Stomach (tissue), 9 donors: ENCODE results near the gene GRK2. TPM values are rescaled to one million over a fixed set of nuclear protein-coding genes. Genes with fewer than 3 reads are reported as not detected.

Experiments used
- DNase-seq, 2 donors: peaks; one replicate each; pipeline versions ENCODE4 v3.0.0 to v3.0.0-alpha.2; 2013 to 2019
- H3K27ac ChIP-seq, 5 donors: fragments of 200-600 bp in 4 of 5; sonication (generic) in 4 of 5; one replicate each; pipeline ENCODE4 v1.5.1; 2013 to 2019; ENCODE audit warnings: mild to moderate bottlenecking in 1 of 5, moderate library complexity in 1 of 5
- H3K27me3 ChIP-seq, 3 donors: fragments of 200-600 bp; sonication (generic); one replicate each; pipeline ENCODE4 v1.5.1; 2017 to 2019; ENCODE audit warnings: mixed run types in 1 of 3
- H3K36me3 ChIP-seq, 4 donors: fragments of 200-600 bp; sonication (generic); 1 replicate in 3 of 4; 2 replicates in 1 of 4; pipeline ENCODE4 v1.5.1; 2016 to 2019
- H3K4me1 ChIP-seq, 4 donors: fragments of 200-600 bp; sonication (generic); one replicate each; pipeline ENCODE4 v1.5.1; 2016 to 2019
- H3K4me3 ChIP-seq, 4 donors: fragments of 200-600 bp; sonication (generic) in 3 of 4; one replicate each; pipeline ENCODE4 v1.5.1; 2016 to 2019; ENCODE audit warnings: mild to moderate bottlenecking in 1 of 4
- H3K9me3 ChIP-seq, 4 donors: fragments of 200-600 bp; sonication (generic); one replicate each; pipeline ENCODE4 v1.5.1; 2016 to 2019
- CTCF ChIP-seq, 7 experiments: fragments of 450-650 bp in 4 of 7; fragments of 200-600 bp in 3 of 7; sonication (generic) in 3 of 7; IDR thresholded peaks; one replicate each; pipeline ENCODE4 v1.5.1; 2016 to 2019; ENCODE audit warnings: antibody characterized with exemption in 7 of 7, control low read depth in 2 of 7, mild to moderate bottlenecking in 1 of 7
- EP300 ChIP-seq: sonication (generic); formaldehyde crosslinking; IDR thresholded peaks from one replicate; pipeline ENCODE4 v1.6.1; 2017; ENCODE audit warnings: antibody characterized with exemption
- POLR2A ChIP-seq, 4 donors: fragments of 450-650 bp; IDR thresholded peaks; one replicate each; pipeline ENCODE4 v1.6.1; 2016; ENCODE audit warnings: antibody characterized with exemption in 4 of 4, control low read depth in 2 of 4, mild to moderate bottlenecking in 1 of 4, moderate library complexity in 1 of 4
- POLR2AphosphoS5 ChIP-seq, 3 donors: sonication (generic); formaldehyde crosslinking; IDR thresholded peaks; one replicate each; pipeline ENCODE4 v1.6.1; 2016; ENCODE audit warnings: antibody characterized with exemption in 3 of 3
- WGBS, 5 donors: extraction: QIAGEN DNeasy Blood & Tissue Kit in 3 of 5; methylation state at CpG; one replicate each; pipeline versions ENCODE4 v1.1.5 to v1.1.7; 2013 to 2018; 5-methylcytosine and 5-hydroxymethylcytosine counted together
- intact Hi-C: fragments of 100-400 bp; cut with DNase I; formaldehyde crosslinking; loops from one replicate; pipeline ENCODE4 v1.15.1; 2023; ENCODE audit warnings: low total_unique reads
- polyA plus RNA-seq, 3 donors: library from polyadenylated mRNA; stranded (reverse); fragments of 200-250 nt; gene quantifications; one replicate each; pipeline ENCODE4 v1.2.3, GENCODE V29; 2013
- total RNA-seq, 5 donors: library from RNA; depleted of rRNA; stranded (reverse); fragments of >200 nt; gene quantifications; one replicate each; pipeline versions ENCODE4 v1.1.0 to v1.2.3, GENCODE V29; 2014 to 2016
- donor health status: healthy with polysubstance abuse.
- donor health status: Bipolar disorder and iron deficiency.
- donor health status: healthy.

Gene GRK2
- total and polyA plus RNA-seq, 8 donors: 44.0 to 266 (median 86.2) TPM

DNA sequence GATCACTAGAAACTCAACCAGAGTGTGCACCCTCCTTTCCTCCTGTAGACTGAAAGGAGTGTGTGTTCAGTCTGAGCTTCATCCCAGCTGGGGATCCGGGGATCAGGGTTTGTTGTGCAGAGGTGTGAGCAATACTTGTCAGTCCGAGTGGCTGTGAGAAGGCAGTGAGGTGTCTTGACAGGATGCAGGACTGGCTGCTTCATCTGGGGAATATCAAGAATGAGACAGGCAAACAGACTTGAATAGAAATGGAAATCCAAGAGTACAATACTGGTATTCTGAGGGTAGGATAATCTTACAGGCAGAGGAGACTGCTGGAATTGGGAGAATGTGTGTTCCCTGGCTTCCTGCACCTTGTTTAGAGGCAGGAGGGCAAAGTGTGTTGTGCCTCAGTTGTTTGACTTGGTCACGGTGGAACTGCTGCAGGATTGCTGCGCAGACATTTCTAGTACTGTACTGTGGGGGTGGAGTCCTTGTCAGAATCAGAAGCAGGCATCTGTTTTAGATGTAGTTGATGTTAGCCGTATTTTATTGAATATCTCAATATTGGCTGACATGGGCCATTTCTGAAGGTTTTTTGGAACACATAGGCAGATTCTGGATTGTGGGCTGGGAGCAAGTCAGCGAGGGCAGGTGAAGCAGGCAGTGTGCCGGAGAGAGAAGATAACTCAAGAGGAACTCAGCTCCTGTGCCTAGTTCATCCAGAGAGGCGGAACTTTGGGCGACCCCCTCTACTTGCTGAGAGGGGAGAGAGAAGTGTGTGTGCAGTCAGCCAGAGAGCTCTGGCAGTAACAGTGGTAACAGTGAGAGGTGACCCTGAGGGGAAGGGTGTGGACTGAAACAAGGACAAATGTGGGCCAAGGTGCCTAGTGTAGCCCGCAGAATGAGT lies 27.1 kb upstream of the GRK2 start:
- Histone ChIP-seq H3K4me1 (peaks cover 35 to 71% (median 53%) of the 10 kb centered on the region in 4 donors), H3K9me3 (no peaks in the 10 kb centered on the region), H3K27me3 (no peaks in the 10 kb centered on the region), H3K36me3 (peaks cover 10 to 25% (median 15%) of the 10 kb centered on the region in 4 donors), H3K27ac (peak overlapping the region; percentile 78 to 95 (median 93)), H3K4me3 (peak overlapping the region; percentile 53 to 60 (median 56))
- 9 to 11% (median 10%) methylated on average over 10 of the region's 10 CpGs for WGBS, 5 donors
- intact Hi-C loops: no loop called here
- TF ChIP-seq POLR2AphosphoS5 (IDR thresholded peaks at IDR 0.05) (no peak), CTCF (IDR thresholded peaks at IDR 0.05) (no peak), POLR2A (IDR thresholded peaks at IDR 0.05) (no peak), EP300 (no peak)
- DNase-seq: no peak

GRCh38 chr11:67239783-67240575 lies 26.3 kb upstream of the GRK2 start:
- Histone ChIP-seq H3K4me1 (peaks cover 32 to 67% (median 50%) of the 10 kb centered on the region in 4 donors), H3K27ac (peak overlapping the region; percentile 80 to 95 (median 93)), H3K9me3 (no peaks in the 10 kb centered on the region), H3K4me3 (peak overlapping the region; percentile 53 to 60 (median 56)), H3K27me3 (no peaks in the 10 kb centered on the region), H3K36me3 (peaks cover 19 to 26% (median 23%) of the 10 kb centered on the region in 4 donors)
- intact Hi-C loops: no loop called here
- WGBS, 5 donors: 0% methylated on average over 26 to 31 of the region's 31 CpGs
- TF ChIP-seq CTCF (IDR thresholded peaks at IDR 0.05): peak in 2 of 7 experiments; percentile 11 to 34
- peak in 2 of 4 donors; percentile 87 to 93 for TF ChIP-seq POLR2A (IDR thresholded peaks at IDR 0.05)
- peak; percentile 95 to 100 (median 99) for TF ChIP-seq POLR2AphosphoS5 (IDR thresholded peaks at IDR 0.05)
- TF ChIP-seq EP300: no peak
- peak; percentile 96 to 99 for DNase-seq

DNA sequence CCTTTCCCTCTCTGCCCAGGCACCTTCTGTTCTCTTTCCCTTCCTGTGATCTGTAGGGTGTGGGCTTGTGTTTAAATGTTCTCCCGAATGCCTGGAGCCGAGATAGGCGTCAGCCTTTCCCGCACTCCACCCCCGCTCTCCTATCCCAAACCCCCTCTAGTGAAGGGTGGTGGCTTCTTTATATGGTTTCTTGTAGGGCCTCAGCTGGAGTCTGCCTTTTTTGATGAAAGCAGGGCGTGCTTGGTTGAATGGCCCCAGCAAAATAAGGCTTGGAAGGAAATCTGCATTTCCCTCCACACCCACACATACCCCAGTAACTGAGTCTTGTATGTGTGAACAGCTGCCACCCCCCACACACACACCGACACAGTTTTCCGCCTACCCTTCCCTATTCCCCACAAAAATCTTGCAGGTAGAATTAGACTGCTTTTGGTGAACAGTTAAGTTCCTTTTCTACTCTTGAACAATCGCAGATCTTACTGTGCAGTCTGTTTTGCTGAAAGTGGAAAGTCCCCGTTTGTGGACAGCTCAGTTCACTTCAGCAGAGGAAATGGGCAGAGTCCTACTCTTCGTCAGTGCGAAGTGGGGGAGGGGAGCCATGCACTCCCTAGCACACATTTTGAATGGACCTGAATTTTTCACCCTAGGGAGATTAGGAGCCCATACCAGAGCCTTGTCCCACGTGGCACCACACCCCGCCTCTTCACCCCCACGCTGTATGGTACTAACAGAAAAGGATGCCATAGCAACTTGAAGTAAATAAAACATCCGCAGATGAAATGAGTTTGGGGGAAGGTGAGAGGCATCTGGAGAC lies 25.5 kb upstream of the GRK2 start:
- Histone ChIP-seq H3K27ac (peak overlapping the region; percentile 80 to 95 (median 93)), H3K27me3 (no peaks in the 10 kb centered on the region), H3K4me3 (peak overlapping the region; percentile 53 to 60 (median 56)), H3K9me3 (no peaks in the 10 kb centered on the region), H3K4me1 (peaks cover 32 to 61% (median 48%) of the 10 kb centered on the region in 4 donors), H3K36me3 (peaks cover 27 to 32% (median 31%) of the 10 kb centered on the region in 4 donors)
- WGBS, 5 donors: 0 to 2% (median 1%) methylated on average over 16 of the region's 16 CpGs
- peak; percentile 59 to 93 for DNase-seq
- TF ChIP-seq POLR2AphosphoS5 (IDR thresholded peaks at IDR 0.05): peak in 2 of 3 donors; percentile 42 to 79
- TF ChIP-seq CTCF (IDR thresholded peaks at IDR 0.05): no peak
- intact Hi-C loops: no loop called here
